WTC11 (cell line): ENCODE results near the gene ATP5PB.

ENCODE experiments used
- ESRRA ChIP-seq: sonication (generic); formaldehyde crosslinking; IDR thresholded peaks from 2 replicates; pipeline ENCODE4 v1.8.1; 2022; ENCODE audit warnings: mild to moderate bottlenecking, missing genetic modification reagents, borderline replicate concordance
- ZNF396 ChIP-seq: fragments of 250-450 bp; sonication (Bioruptor Pico); IDR thresholded peaks from 2 replicates; pipeline ENCODE4 v1.8.0; 2021; ENCODE audit warnings: mild to moderate bottlenecking, moderate library complexity, borderline replicate concordance
- TF ChIP-seq, protein P1 (sequence below): sonication (generic); formaldehyde crosslinking; conservative IDR thresholded peaks from 2 replicates; pipeline ENCODE4 v1.8.1; 2022; ENCODE audit warnings: mild to moderate bottlenecking, missing genetic modification reagents
- TF ChIP-seq, protein P2 (sequence below): sonication (generic); formaldehyde crosslinking; IDR thresholded peaks from 2 replicates; pipeline ENCODE4 v1.8.1; 2023; ENCODE audit warnings: mild to moderate bottlenecking, missing genetic modification reagents

GRCh38 chr1:111452581-111452980, 3.3 kb downstream of the ATP5PB start:
- no peak for TF ChIP-seq ZNF396
- TF ChIP-seq, protein P1, sequence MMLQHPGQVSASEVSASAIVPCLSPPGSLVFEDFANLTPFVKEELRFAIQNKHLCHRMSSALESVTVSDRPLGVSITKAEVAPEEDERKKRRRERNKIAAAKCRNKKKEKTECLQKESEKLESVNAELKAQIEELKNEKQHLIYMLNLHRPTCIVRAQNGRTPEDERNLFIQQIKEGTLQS (CRISPR knock-in tag) = no peak
- TF ChIP-seq, protein P2, sequence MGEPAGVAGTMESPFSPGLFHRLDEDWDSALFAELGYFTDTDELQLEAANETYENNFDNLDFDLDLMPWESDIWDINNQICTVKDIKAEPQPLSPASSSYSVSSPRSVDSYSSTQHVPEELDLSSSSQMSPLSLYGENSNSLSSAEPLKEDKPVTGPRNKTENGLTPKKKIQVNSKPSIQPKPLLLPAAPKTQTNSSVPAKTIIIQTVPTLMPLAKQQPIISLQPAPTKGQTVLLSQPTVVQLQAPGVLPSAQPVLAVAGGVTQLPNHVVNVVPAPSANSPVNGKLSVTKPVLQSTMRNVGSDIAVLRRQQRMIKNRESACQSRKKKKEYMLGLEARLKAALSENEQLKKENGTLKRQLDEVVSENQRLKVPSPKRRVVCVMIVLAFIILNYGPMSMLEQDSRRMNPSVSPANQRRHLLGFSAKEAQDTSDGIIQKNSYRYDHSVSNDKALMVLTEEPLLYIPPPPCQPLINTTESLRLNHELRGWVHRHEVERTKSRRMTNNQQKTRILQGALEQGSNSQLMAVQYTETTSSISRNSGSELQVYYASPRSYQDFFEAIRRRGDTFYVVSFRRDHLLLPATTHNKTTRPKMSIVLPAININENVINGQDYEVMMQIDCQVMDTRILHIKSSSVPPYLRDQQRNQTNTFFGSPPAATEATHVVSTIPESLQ = no peak
- TF ChIP-seq ESRRA (CRISPR knock-in tag) = no peak
